Measurements from ENCODE around the gene ZNF394. TPM values are rescaled to one million over a fixed set of nuclear protein-coding genes. Genes with fewer than 3 reads are reported as not detected.

ZNF394 gene
- total and polyA plus RNA-seq, 2 of the 4 experiments (the other 2 are of a cell fraction) = 10.9 to 24.7 TPM

- Histone ChIP-seq H2AFZ (replicated peaks; ENCODE audit: low read length, poor library complexity) (no peak overlapping the region), H3K36me3 (ENCODE audit: control insufficient read depth, insufficient read depth, low read length) (peaks cover 36% of the 10 kb centered on the region), H3K4ac (ENCODE audit: low read depth, low read length) (no peak overlapping the region), H4K5ac (ENCODE audit: low read depth, low read length) (no peak overlapping the region), H3K79me1 (ENCODE audit: low read depth in 1 of 2, low read length in 2 of 2) (peaks cover 23 to 28% of the 10 kb centered on the region in 2 experiments; a peak in 3 of 4 replicates), H2BK120ac (ENCODE audit: low read depth, low read length) (no peak overlapping the region), H4K8ac (ENCODE audit: low read depth in 2 of 2, low read length in 2 of 2) (no peak overlapping the region), H2AK5ac (ENCODE audit: low read depth, low read length) (no peak overlapping the region), H3K27me3 (ENCODE audit: control insufficient read depth, insufficient read depth, low read length) (no peaks in the 10 kb centered on the region), H3K23ac (ENCODE audit: low read depth, low read length) (no peak overlapping the region), H3K18ac (ENCODE audit: low read depth, low read length) (no peak overlapping the region), H3K9ac (ENCODE audit: low read depth, low read length) (no peak overlapping the region), H3K4me2 (ENCODE audit: low read depth, low read length) (no peak overlapping the region), H2BK5ac (ENCODE audit: low read depth, low read length, poor library complexity, severe bottlenecking) (no peak overlapping the region), H4K91ac (ENCODE audit: insufficient read depth, low read depth, low read length) (no peak overlapping the region), H3K56ac (ENCODE audit: extremely low read depth, insufficient read depth, low read length) (no peak overlapping the region), H2BK15ac (ENCODE audit: low read depth, low read length) (no peak overlapping the region), H3K9me1 (ENCODE audit: insufficient read depth, low read length) (0 out of 2 replicates have a peak, but pooled peaks cover 4% of the 10 kb centered on the region), H4K20me1 (ENCODE audit: insufficient read depth, low read length) (peaks cover 8% of the 10 kb centered on the region; the same call in 1 of the 2 replicates), H2BK20ac (ENCODE audit: low read depth, low read length) (no peak overlapping the region), H3K4me1 (ENCODE audit: control insufficient read depth, insufficient read depth, low read length) (peaks cover 3% of the 10 kb centered on the region), H3K14ac (replicated peaks; ENCODE audit: low read depth, low read length) (no peak overlapping the region), H3K27ac (ENCODE audit: insufficient read depth, low read length) (no peak overlapping the region), H3K4me3 (ENCODE audit: insufficient read depth, low read depth, low read length) (no peak overlapping the region), H3K9me3 (ENCODE audit: control insufficient read depth, insufficient read depth, low read length) (peaks cover 26% of the 10 kb centered on the region), H2AK9ac (replicated peaks; ENCODE audit: low read depth, low read length, poor library complexity) (no peak overlapping the region)
- CTCF ChIA-PET = interaction anchor here (0.6 kb wide), 1 partner anchor 11 kb away, joined by 3 read pairs; no protein-coding TSS in a partner anchor
- no CpG with 5 or more reads among the region's 6 CpGs for WGBS, 2 experiments (ENCODE audit: extremely low coverage in 2 of 2, insufficient read length in 1 of 2)
- in situ Hi-C loops (cut with MboI; ENCODE audit: low sequenced_read_pairs) (no loop called here), dilution Hi-C loops (cut with HindIII; ENCODE audit: low sequenced_read_pairs, unreplicated experiment) (no loop called here), intact Hi-C loops (cut with micrococcal nuclease) (no loop called here)
- DNase-seq = no peak
- TF ChIP-seq RFX5 (IDR thresholded peaks at IDR 0.05; ENCODE audit: low read depth, low read length) (no peak), FOS (IDR thresholded peaks at IDR 0.05; ENCODE audit: low read depth, low read length) (no peak), POLR2A (IDR thresholded peaks at IDR 0.05; ENCODE audit: low read depth, low read length) (no peak), MAFK (IDR thresholded peaks at IDR 0.05; ENCODE audit: low read depth, low read length) (no peak), RCOR1 (IDR thresholded peaks at IDR 0.05; ENCODE audit: insufficient replicate concordance, low read length) (no peak), SMC3 (IDR thresholded peaks at IDR 0.05; ENCODE audit: low read depth, low read length) (no peak), CHD1 (IDR thresholded peaks at IDR 0.05; ENCODE audit: low read depth, low read length) (no peak)
- TF ChIP-seq, protein P1, sequence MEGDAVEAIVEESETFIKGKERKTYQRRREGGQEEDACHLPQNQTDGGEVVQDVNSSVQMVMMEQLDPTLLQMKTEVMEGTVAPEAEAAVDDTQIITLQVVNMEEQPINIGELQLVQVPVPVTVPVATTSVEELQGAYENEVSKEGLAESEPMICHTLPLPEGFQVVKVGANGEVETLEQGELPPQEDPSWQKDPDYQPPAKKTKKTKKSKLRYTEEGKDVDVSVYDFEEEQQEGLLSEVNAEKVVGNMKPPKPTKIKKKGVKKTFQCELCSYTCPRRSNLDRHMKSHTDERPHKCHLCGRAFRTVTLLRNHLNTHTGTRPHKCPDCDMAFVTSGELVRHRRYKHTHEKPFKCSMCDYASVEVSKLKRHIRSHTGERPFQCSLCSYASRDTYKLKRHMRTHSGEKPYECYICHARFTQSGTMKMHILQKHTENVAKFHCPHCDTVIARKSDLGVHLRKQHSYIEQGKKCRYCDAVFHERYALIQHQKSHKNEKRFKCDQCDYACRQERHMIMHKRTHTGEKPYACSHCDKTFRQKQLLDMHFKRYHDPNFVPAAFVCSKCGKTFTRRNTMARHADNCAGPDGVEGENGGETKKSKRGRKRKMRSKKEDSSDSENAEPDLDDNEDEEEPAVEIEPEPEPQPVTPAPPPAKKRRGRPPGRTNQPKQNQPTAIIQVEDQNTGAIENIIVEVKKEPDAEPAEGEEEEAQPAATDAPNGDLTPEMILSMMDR (conservative IDR thresholded peaks at IDR 0.05; ENCODE audit: low read depth, low read length) = no peak
- ATAC-seq (ENCODE audit: low read depth) = no peak
- POLR2A ChIA-PET (ENCODE audit: unreplicated experiment) = no interaction called here
- no TSS peak for BruUV-seq (replicated peaks)
These were observed 6.3 kb downstream of the ZNF394 start for GRCh38 chr7:99493823-99494222.
